VCaP (cell line): Measurements from ENCODE around the gene PGBD5.
A peak's percentile ranks its signal among the peaks of the same experiment; 100 is the strongest.

ENCODE experiments used
- H3K27ac ChIP-seq: fragments of 450-650 bp; 2 replicates; pipeline ENCODE4 v1.5.1; 2017
- CTCF ChIP-seq: fragments of 450-650 bp; conservative IDR thresholded peaks from 2 replicates; pipeline ENCODE4 v1.5.1; 2017; ENCODE audit warnings: mild to moderate bottlenecking, moderate library complexity

PGBD5 gene

GRCh38 chr1:230280906-230281413, 145.2 kb downstream of the PGBD5 start:
- H3K27ac ChIP-seq: peak overlapping the region; percentile 74
- no peak for TF ChIP-seq CTCF

GRCh38 chr1:230280054-230280795, 145.9 kb downstream of the PGBD5 start:
- peak overlapping the region; percentile 74 for H3K27ac ChIP-seq
- no peak for TF ChIP-seq CTCF

- no peak for TF ChIP-seq CTCF
- H3K27ac ChIP-seq: no peak overlapping the region; the same call in 1 of the 2 replicates
Measured at GRCh38 chr1:230279583-230279945, 146.6 kb downstream of the PGBD5 start.

GRCh38 chr1:230278871-230279582, 147.1 kb downstream of the PGBD5 start:
- peak overlapping the region; percentile 64; the same call in 1 of the 2 replicates for H3K27ac ChIP-seq
- TF ChIP-seq CTCF: no peak

GRCh38 chr1:230278376-230278775, 147.8 kb downstream of the PGBD5 start:
- peak overlapping the region; percentile 64 for H3K27ac ChIP-seq
- TF ChIP-seq CTCF: no peak

- peak overlapping the region; percentile 64 for H3K27ac ChIP-seq
- TF ChIP-seq CTCF: peak; percentile 35
Measured at GRCh38 chr1:230277201-230278025, 148.7 kb downstream of the PGBD5 start.

GRCh38 chr1:230276401-230276800, 149.7 kb downstream of the PGBD5 start:
- peak overlapping the region; percentile 64 for H3K27ac ChIP-seq
- no peak for TF ChIP-seq CTCF
